ENCODE data around the gene P2RY2.

The P2RY2 gene

DNA sequence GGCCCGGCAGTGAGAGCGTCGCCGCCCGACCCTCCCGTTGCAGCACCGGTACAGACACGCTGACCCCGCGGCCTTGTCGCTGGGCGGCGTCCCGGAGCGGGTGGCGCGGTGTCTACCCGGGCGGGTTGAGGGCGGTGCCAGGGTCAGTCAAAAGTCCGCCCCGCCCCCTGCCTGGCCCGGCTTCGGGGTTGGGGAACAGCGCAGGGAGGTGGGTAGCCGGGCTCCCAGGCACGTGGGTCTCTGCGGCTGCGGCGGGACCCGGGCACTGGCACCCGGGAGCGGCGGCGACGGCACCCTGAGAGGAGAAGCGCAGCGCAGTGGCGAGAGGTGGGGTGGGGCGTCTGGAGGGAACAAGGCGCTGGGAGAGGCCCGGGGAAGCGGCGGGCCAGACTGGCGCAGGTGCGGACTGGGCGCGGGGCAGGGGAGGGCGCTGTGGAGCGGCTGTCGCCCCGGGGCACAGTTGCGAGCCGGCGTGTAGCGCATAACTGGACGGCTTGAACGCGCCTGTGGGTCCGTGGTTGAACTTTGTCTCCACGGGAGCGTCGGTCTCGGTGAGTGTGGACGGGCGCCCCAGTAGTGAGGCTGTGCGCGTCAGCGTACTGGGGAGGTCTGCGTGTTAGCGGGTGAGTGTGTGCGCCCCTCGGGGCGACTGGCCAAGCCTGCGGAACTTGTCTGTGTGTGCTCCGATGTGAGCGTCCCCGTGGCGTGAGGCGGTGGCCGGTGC is at the start of gene P2RY2:
Gene P2RY2, plus strand, starts transcription at position 176 of the 724 bp plus-strand sequence. CDS start 15,879 bp downstream, outside the sequence.
- no peak for DNase-seq (ENCODE audit: low spot score)

GRCh38 chr11:73168925-73169579 is 49.0 kb upstream of the P2RY2 start:
- no peak for DNase-seq (ENCODE audit: low spot score)

GRCh38 chr11:73170140-73170539 is 47.9 kb upstream of the P2RY2 start:
- DNase-seq (ENCODE audit: low spot score): no peak

DNA sequence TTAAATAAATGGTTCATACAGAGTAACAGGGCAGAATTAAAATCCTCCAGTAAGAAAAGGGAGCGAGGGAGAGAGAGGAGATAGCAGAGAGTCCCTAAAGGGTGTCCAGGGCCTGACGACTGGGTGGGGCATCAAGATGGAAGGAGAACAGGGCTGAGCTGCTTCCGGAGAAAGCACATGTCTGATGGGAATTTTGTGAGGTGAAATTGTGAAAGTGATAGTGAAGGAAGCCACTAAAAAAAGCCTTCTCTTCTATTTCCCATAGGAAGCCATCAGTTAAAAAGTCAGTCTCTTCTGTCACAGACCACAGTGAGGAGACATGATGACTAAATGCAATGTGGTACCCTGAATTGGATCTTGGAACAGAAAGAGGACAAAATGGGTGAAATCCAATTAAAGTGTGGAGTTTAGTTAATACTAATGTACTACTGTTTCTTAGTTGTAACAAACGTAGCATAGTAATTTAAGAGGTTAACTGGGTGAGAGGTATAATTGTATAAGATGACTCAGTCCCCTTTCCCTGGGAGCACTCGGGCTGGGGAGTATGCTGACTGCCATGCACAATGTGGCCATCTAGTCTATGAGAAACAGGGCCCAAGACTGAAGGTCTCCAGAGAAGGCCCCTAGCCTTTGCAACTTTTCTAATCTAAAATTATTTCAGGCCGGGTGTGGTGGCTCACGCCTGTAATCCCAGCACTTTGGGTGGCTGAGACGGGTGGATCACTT is 46.5 kb upstream of the P2RY2 start:
- DNase-seq (ENCODE audit: low spot score): no peak

DNA sequence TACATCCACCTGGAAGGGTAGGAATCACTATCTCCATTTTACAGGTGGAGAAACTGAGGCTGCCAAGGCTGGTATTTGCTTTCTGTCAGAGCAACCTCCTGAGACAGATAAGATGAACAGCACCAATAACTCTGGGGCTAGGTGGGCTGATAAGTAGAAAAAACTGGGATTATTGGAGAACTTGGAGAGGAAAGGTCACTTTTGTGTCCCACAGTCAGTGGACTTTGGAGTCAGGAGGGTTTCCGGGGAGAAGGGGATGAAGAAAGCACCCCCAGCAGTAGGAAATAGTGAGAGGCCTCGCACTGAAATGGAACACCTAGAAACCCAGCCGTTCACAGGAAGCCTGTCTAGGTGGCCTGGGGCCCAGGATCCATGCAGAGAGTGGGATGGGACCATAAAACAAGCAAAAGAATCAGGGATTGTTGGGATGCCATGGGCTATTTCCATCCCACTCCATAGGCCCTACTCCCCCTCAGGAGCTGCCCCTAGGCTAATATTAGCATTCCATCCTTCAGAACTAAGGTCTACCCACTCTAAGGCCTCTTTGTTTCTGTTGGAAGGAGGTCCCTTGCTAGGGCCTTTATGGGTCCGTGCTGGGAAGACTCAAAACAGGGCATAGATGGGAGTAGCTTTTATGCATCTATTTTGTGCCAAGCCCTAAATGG is 45.0 kb upstream of the P2RY2 start:
- no peak for DNase-seq (ENCODE audit: low spot score)

DNA sequence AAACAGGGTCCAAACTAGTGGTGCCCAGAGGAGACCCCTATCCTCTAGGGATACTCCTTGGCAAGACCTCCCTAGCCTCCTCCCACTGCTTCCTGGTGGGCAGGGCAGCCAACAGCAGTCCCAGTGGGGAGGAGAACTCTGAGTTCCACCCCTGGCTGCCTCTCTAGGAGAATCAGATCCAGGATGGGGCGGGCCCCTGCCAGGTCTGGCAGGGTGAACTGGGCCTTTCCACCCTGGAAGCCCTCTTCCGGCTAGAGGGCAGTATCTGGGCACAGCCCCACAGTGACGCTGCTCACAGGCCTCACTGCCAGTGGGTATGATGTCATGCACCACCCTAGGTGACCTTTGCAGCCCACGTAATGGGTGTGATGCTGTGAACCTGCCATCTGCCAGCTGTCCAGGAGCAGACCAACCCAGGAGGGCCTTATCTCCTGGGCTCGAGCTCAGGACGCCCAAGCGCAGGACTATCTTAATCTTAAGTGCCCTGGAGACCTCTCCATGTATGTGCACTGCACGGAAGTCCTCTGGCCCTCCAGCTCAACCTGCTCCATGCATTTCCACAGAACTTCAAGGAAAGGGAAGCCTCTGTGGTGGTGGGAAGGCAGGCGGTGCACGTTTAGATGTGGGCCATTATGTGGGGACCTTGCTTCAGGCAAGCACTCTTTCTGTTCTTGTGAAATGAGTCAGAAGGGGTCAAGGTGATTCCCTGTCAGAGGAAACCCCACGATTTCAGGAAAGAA is 44.2 kb upstream of the P2RY2 start:
- no peak for DNase-seq (ENCODE audit: low spot score)

- DNase-seq (ENCODE audit: low spot score): no peak
These were observed 43.6 kb upstream of the P2RY2 start for GRCh38 chr11:73174495-73174791.

- DNase-seq (ENCODE audit: low spot score): no peak
These were observed 42.4 kb upstream of the P2RY2 start for GRCh38 chr11:73175551-73176144.

- DNase-seq (ENCODE audit: low spot score): no peak
These were observed 41.8 kb upstream of the P2RY2 start for GRCh38 chr11:73176145-73176873.

DNA sequence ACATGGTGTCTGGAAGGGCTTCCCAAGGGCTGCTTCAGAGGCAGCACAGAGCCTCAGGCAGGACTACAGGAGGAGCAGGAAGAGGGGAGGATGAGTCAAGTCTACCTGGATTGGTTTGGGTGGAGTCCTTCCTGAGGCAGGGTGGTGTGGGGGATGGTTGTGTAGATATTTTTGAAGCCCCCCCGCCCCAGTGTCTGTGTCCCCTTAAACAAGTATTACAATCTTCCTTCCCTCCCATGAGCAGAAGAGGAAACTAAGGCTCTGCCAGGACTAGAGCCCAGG is 41.3 kb upstream of the P2RY2 start:
- no peak for DNase-seq (ENCODE audit: low spot score)

DNA sequence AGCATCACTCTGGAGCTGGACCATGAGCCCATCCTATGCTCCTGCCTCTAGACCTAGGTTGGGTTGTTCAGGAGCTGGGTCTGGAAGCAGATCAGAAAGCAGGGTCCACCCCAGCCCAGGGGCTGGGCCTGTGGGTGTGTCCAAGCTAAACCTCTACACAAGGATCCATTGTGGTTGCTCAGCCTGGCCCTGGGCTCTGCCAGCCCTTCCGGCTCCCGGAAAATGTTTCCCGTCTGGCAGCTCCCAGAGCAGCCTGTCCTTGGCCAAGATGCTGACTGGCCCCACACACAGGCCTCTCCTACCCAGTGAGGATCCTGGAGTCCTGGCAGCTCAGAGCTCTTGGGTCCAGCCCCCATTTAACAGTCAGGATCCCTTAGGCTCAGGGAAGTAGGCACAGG is 40.7 kb upstream of the P2RY2 start:
- DNase-seq (ENCODE audit: low spot score): peak; percentile 15

GRCh38 chr11:73177778-73178539 is 40.1 kb upstream of the P2RY2 start:
- peak; percentile 77 for DNase-seq (ENCODE audit: low spot score)

GRCh38 chr11:73178681-73179080 is 39.4 kb upstream of the P2RY2 start:
- no peak for DNase-seq (ENCODE audit: low spot score)

- DNase-seq (ENCODE audit: low spot score): no peak
These were observed 35.2 kb upstream of the P2RY2 start for GRCh38 chr11:73182824-73183321.

DNA sequence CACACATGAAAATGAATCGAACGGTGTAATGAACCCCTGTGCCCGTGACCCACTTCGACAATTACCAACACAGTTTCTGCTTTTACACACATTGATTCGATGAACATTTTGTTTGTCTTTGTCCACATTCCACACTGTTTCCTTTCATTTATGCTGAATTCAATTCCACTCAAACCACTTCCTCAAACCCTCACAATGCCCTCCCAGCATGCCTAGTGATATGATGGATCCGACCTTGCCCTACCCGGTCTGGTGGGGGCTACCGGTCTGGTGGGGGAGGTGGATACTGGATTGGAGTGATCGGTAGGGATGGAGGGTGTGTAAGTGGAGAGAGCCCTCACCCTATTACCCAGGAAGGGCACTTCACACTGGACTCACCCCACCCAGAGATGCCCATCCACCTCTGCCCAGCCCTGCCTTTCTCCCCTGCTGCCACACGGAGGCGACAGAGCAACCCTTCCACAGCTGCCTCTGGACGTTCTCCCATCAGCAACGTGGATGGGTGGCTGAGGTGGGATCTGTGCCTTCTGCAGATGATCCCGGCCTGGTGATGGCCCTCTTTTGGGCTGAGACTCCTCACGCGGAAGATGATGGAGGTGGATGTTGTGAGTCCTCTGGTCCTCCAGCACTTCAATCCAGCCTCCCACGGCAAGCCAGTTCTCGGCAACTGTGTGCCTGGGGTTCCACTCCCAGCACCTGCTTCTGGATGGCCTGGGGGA is 33.0 kb upstream of the P2RY2 start:
- peak; percentile 43 for DNase-seq (ENCODE audit: low spot score)

DNA sequence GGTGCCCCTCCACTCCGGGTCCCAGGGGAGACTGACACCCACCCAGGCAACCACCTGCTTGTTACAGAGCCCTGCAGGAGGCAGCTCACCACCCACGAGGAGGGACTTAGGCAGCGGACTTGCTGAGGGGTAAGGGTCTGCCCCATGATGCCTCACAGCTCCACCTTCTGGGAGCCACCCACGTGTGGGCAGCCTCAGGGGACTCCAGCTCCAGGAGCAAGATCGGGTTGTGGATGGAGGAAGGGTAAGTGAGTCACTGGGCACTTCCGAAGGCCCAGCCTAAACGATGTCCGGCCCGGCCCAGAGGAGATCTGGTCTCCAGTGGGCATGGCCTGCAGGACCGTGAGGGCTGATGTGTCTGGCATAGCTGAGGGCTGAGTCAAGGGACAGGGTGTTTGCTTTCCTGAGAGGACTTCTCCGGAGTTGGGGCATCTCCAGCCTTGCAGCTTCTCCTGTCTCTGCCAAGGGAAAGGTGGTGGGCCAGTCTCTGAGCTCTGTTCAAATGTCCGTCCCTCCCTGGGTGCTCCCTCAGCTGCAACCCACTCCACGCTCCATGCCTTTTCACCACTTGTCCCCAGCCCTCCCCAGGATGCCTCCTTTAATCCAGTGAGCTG is 32.3 kb upstream of the P2RY2 start:
- no peak for DNase-seq (ENCODE audit: low spot score)

GRCh38 chr11:73186294-73186850 is 31.7 kb upstream of the P2RY2 start:
- DNase-seq (ENCODE audit: low spot score): no peak

DNA sequence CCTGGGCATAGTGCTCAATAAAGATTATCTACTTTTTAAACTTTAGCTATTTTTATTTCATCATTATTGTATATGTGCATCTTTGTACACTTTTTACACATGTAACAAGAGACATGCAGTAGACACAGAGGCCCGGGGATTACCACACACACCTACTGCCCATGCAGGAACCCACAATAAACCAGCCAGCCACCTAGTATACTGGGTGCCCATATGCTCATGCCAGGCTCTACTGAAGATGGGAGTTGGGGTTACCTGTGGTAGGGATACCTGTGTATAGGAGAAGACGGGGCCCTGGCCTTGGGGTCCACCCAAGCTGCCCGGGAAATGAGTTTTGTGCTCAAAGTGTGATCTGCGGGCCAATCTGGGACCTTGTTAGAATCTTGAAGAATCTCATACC is 31.2 kb upstream of the P2RY2 start:
- DNase-seq (ENCODE audit: low spot score): no peak

GRCh38 chr11:73187854-73188253 is 30.2 kb upstream of the P2RY2 start:
- DNase-seq (ENCODE audit: low spot score): no peak

Data from pons (tissue), 1 donor.